Inferior parietal cortex (tissue), 1 donor: ENCODE results near the gene HRAS.
A peak's percentile ranks its signal among the peaks of the same experiment; 100 is the strongest.

Experiments
- DNase-seq: peaks from one replicate; pipeline ENCODE4 v3.0.0-alpha.2; 2016; ENCODE audit errors: extremely low spot score

The HRAS gene

GRCh38 chr11:507727-508515 lies 27.5 kb downstream of the HRAS start:
- no peak for DNase-seq

GRCh38 chr11:506995-507726 lies 28.2 kb downstream of the HRAS start, which contains the start of gene RNH1:
Gene RNH1 (minus strand): TSS chr11:507242. CDS start chr11:502162, 5,080 bp downstream.
- peak; percentile 77 for DNase-seq

GRCh38 chr11:506238-506994 lies 29.0 kb downstream of the HRAS start:
- DNase-seq: peak; percentile 96

GRCh38 chr11:504994-505344 lies 30.4 kb downstream of the HRAS start:
- no peak for DNase-seq

DNA sequence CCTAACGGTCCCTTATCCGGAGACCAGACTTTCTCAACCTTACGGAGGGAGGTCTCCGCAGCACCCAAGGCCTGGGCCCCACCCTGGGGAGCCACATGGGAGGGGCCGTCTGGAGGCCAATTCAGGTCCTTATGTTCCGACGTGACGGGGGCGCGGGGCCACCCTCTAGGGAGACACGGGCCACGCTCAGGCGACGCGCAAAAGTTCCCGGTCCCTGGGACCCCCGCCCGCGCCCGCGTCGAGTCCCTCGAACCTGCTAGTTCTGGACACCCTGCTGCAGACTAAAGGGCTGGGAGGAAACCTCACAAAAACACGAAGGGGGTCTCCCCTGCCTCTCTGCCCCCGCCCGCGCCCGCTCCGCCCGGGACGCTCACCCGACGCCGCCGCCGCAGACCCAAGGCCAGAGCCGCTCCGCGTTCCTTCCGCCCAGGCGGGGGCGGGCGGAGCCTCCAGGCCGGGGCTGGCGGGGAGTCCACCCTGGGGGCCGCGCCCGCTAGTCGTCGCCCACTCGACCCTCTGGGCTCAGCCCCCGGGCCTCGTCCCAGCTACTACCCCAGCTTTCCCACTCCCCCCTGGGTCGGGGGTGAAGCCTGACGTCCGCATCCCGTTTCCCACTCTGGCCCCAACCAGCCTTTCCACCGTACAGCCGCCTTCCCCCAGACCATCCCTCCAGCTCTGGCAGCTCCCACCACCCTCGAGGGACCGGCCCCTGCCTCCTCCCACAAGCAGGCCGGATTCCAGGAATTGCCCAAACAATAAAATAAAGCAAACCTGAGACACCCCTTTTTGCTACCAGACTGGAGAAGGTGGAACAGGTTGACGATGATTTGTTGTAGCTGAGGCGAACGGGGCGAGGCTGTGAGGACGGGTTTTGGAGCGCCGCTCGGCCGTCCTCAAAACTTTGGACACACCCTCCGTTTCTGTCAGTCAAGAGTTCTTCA lies 31.1 kb downstream of the HRAS start:
- peak; percentile 15 for DNase-seq

GRCh38 chr11:503179-503981 lies 32.0 kb downstream of the HRAS start:
- peak; percentile 62 for DNase-seq

DNA sequence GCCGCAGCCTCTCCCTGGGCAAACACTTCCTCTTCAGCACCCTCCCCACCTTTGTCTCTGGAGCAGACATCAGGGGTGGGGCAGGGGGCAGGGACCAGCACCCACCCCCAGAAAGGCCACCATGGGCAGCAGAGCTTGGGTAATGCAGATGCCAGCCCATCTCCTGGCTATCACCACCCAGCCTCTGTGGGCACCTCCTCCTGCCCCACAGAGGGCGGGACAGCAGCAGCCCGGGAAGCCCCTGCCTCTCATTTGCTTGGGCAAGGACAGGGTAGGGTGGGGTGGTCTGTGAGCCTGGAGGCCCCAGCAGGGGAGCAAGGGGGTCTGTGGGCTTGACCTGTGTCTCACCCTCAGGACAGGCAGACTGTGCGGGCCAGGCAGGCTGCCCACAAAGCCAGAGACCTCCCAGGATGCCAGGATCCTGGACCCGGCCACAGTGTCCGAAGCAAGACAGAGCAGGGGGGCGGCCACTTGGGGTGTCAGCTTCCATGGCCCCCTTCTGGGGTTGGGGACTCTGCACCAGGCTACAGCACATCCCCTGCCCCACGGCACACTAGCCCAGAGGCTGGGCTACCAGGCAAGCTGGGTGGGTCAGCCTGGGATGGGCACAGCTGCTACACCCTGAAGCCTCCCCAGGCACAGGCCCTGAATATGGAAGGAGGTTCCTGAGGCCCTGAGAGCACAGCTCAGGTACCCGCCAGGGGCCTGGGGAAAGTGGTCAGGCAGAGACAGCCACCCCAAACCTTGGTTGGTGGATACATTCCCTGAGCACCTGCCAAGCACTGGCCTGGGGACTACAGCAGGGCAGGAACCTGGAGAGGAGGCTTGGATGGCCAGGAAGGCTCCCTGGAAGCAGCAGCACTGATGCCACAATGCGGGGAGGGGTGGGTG lies 32.8 kb downstream of the HRAS start:
- DNase-seq: no peak

DNA sequence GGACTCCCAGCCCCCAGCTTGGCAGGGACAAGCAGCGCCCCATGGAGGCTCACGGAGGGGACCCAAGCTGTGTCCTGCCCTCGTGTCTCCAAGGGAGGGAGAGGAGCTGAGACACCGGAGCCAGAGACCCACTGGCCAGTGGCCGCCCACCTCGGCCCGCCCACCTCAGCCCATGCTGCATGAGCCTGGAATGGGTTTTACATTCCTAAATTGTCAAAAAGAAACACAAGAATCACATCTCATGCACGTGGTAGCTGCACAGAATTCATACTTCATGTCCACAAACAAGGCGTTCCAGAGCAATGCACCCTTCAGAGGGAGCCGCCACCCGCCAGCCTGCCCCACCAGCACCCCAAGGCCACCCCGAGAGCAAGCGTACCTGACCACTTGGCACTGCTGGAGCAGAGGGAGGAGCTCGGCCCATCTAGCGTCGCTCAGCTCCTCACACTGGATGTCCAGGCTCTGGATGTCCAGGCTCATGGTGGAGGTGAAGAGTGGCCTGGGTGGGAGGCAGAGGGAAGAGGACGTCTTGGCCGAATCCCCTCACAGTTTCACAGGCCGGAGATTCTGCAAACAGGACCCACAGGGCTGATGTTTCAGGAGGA lies 33.6 kb downstream of the HRAS start:
- DNase-seq: no peak

GRCh38 chr11:501001-501682 lies 34.2 kb downstream of the HRAS start:
- no peak for DNase-seq

DNA sequence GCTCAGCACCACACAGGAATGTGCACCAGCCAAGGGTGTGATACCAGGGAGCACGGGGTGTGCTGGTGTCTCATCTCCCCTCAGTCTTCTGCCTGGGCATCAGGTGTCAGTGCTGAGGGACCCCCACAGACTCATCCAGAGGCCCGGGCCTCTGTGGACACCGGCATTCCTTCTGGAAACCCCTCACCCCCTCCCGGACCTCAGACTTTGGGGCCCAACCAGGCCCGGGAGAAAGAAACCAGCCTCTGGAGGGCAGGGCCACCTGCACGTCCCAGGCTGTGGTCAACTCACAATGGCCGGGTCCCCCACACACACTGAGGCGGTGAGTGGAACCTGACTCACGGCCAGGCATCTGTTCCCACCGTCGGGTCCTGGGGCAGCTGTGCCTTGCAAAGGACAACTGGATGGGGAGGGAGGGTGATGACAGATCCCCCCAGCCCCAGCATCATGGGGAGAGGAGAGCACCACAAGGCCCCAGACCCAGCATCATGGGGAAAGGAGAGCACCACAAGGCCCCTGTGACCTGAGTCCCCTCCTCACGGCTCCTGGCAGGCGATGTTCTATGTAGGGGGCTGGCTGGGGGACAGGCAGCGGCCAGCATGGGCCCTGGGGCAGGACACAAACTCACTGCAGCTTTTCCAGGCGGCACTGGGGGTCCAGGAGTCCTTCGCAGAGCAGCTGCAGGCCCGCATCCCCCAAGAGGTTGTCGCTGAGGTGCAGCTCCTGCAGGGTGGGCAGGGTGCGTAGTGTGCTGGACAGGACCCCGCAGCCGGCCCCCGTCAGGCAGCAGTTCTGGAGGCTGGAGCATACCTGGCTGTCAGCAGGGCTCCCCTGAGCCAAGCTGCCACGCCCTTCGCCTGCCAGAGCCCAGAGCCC lies 35.9 kb downstream of the HRAS start:
- no peak for DNase-seq

DNA sequence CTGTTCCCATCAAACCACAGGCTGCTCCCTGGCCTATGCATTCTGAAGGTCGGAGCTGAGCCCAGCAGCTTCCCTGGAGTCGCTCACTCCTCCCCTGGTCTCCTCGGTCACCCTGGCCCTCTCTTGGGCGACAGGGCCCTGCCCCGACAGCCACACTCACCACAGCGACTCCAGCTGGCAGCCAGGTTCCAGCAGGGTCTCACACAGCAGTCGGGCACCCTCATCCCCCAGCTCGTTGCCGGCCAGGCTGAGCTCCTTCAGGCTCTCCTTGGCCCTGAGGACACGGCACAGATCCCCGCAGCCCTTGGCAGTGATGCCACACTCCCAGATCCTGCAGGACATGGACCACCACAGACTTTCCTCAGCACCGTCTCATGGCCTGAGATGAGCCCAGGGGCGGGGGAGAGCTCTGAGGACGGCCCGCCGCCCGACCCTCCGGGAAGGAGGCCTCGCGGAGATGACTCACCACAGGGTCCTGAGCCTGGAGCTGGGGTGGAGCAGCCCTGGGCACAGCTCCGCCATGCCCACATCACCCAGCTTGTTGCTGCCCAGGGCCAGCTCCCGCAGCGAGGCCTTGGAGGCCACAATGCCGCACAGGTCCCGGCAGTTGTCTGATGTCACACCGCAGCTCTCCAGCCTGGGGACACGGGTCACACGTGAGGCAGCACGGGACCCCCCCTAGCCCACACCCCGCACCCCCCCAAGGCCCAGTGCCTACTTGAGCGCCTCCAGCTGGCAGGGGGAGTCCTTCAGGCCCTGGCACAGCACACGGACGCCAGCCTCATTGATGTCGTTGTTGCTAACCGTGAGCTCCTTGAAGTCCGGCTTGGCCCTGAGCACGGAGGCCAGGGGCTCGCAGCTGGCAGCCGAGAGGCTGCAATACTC lies 36.8 kb downstream of the HRAS start:
- DNase-seq: no peak

DNA sequence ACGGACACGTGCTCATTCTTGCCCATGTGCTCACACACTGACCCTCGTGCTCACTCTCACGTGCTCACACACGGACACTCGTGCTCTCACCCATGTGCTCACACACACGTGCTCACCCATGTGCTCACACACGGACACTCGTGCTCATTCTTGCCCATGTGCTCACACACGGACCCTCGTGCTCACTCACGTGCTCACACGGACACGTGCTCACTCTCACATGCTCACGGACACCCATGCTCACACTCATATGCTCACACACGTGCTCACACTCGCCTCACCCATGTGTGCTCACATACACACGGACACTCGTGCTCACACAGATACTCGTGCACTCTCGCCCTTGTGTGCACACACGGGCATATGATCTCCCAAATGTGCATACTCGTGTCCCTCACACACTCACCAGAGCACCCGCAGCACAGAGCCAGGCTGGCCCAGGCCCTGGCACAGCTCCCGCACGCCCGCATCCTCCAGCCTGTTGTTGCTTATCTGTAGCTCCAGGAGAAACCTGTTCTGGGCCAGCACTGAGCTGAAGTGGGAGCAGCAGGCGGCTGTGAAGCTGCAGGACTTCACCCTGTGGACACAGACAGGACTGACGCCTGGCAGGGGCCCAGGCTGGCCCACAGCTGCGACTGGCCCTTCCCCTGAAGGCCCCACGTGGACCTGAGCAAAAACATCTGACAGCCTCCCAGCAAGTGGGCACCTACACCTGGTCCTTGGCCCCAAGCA lies 37.6 kb downstream of the HRAS start:
- DNase-seq: no peak

- DNase-seq: no peak
These were observed 38.4 kb downstream of the HRAS start for GRCh38 chr11:496834-497564.

- no peak for DNase-seq
These were observed 39.8 kb downstream of the HRAS start for GRCh38 chr11:495537-495931.
